ENCODE results near the gene RALGPS2.

Gene RALGPS2, protein sequence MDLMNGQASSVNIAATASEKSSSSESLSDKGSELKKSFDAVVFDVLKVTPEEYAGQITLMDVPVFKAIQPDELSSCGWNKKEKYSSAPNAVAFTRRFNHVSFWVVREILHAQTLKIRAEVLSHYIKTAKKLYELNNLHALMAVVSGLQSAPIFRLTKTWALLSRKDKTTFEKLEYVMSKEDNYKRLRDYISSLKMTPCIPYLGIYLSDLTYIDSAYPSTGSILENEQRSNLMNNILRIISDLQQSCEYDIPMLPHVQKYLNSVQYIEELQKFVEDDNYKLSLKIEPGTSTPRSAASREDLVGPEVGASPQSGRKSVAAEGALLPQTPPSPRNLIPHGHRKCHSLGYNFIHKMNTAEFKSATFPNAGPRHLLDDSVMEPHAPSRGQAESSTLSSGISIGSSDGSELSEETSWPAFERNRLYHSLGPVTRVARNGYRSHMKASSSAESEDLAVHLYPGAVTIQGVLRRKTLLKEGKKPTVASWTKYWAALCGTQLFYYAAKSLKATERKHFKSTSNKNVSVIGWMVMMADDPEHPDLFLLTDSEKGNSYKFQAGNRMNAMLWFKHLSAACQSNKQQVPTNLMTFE

GRCh38 chr1:178724728-178725465, at the start of gene RALGPS2:
Gene RALGPS2 (plus strand): TSS chr1:178725244. CDS start chr1:178776765, 51,521 bp downstream.
- TF ChIP-seq OSR1 (CRISPR knock-in tag; IDR thresholded peaks at IDR 0.05) (peak; percentile 66; the same call in 1 of the 2 replicates), TOX (CRISPR knock-in tag; IDR thresholded peaks at IDR 0.05; ENCODE audit: borderline replicate concordance) (no peak)
- peak; percentile 75 for ATAC-seq

GRCh38 chr1:178679237-178679636, 45.8 kb upstream of the RALGPS2 start:
- no peak for TF ChIP-seq TOX (CRISPR knock-in tag; IDR thresholded peaks at IDR 0.05; ENCODE audit: borderline replicate concordance)
- TF ChIP-seq ARNTL (CRISPR knock-in tag; IDR thresholded peaks at IDR 0.05; ENCODE audit: borderline replicate concordance, low read depth): no peak
- TF ChIP-seq PATZ1 (CRISPR knock-in tag; IDR thresholded peaks at IDR 0.05; ENCODE audit: borderline replicate concordance): no peak
- no peak for TF ChIP-seq ZNF565 (CRISPR knock-in tag; conservative IDR thresholded peaks at IDR 0.05; ENCODE audit: low read depth)
- TF ChIP-seq ZC3H10 (CRISPR knock-in tag; IDR thresholded peaks at IDR 0.05): no peak
- TF ChIP-seq, protein P1, sequence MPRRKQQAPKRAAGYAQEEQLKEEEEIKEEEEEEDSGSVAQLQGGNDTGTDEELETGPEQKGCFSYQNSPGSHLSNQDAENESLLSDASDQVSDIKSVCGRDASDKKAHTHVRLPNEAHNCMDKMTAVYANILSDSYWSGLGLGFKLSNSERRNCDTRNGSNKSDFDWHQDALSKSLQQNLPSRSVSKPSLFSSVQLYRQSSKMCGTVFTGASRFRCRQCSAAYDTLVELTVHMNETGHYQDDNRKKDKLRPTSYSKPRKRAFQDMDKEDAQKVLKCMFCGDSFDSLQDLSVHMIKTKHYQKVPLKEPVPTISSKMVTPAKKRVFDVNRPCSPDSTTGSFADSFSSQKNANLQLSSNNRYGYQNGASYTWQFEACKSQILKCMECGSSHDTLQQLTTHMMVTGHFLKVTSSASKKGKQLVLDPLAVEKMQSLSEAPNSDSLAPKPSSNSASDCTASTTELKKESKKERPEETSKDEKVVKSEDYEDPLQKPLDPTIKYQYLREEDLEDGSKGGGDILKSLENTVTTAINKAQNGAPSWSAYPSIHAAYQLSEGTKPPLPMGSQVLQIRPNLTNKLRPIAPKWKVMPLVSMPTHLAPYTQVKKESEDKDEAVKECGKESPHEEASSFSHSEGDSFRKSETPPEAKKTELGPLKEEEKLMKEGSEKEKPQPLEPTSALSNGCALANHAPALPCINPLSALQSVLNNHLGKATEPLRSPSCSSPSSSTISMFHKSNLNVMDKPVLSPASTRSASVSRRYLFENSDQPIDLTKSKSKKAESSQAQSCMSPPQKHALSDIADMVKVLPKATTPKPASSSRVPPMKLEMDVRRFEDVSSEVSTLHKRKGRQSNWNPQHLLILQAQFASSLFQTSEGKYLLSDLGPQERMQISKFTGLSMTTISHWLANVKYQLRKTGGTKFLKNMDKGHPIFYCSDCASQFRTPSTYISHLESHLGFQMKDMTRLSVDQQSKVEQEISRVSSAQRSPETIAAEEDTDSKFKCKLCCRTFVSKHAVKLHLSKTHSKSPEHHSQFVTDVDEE (CRISPR knock-in tag; IDR thresholded peaks at IDR 0.05): no peak
- ATAC-seq: no peak

- ATAC-seq: no peak
- TF ChIP-seq PPARA (CRISPR knock-in tag; IDR thresholded peaks at IDR 0.05; ENCODE audit: borderline replicate concordance) (no peak), ZC3H10 (CRISPR knock-in tag; IDR thresholded peaks at IDR 0.05) (no peak), TOX (CRISPR knock-in tag; IDR thresholded peaks at IDR 0.05; ENCODE audit: borderline replicate concordance) (no peak), TCF4 (CRISPR knock-in tag; IDR thresholded peaks at IDR 0.05; ENCODE audit: borderline replicate concordance) (no peak)
- TF ChIP-seq, protein P2, sequence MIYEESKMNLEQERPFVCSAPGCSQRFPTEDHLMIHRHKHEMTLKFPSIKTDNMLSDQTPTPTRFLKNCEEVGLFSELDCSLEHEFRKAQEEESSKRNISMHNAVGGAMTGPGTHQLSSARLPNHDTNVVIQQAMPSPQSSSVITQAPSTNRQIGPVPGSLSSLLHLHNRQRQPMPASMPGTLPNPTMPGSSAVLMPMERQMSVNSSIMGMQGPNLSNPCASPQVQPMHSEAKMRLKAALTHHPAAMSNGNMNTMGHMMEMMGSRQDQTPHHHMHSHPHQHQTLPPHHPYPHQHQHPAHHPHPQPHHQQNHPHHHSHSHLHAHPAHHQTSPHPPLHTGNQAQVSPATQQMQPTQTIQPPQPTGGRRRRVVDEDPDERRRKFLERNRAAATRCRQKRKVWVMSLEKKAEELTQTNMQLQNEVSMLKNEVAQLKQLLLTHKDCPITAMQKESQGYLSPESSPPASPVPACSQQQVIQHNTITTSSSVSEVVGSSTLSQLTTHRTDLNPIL (CRISPR knock-in tag; IDR thresholded peaks at IDR 0.05; ENCODE audit: low read depth): no peak
Observed at GRCh38 chr1:178682429-178682828, 42.6 kb upstream of the RALGPS2 start.

DNA sequence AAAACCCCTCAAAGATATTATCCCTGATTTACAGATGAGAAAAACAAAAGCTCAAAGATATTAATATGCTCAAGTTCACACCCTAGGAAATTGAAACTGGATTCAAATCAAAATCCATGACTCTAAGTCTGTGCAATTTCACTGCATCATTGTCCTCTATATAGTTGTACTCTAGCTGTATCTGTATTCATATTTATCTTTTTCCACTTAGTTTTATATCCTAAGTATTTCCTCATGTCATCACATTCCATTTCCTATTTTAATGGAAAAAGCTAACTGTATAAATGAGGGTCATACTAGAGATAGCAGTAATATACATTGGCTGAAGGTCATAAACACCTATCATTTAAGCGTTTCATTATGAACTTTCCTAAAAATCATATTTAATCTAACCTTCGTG, 42.2 kb upstream of the RALGPS2 start:
- ATAC-seq: no peak
- TF ChIP-seq, protein P2 (CRISPR knock-in tag; IDR thresholded peaks at IDR 0.05; ENCODE audit: low read depth): no peak
- no peak for TF ChIP-seq PPARA (CRISPR knock-in tag; IDR thresholded peaks at IDR 0.05; ENCODE audit: borderline replicate concordance)
- no peak for TF ChIP-seq ZNF70 (CRISPR knock-in tag; IDR thresholded peaks at IDR 0.05)
- no peak for TF ChIP-seq ZNF565 (CRISPR knock-in tag; conservative IDR thresholded peaks at IDR 0.05; ENCODE audit: low read depth)
- no peak for TF ChIP-seq SNAI2 (CRISPR knock-in tag; IDR thresholded peaks at IDR 0.05)
- no peak for TF ChIP-seq OSR1 (CRISPR knock-in tag; IDR thresholded peaks at IDR 0.05)
- TF ChIP-seq TCF4 (CRISPR knock-in tag; IDR thresholded peaks at IDR 0.05; ENCODE audit: borderline replicate concordance): no peak
- TF ChIP-seq PATZ1 (CRISPR knock-in tag; IDR thresholded peaks at IDR 0.05; ENCODE audit: borderline replicate concordance): no peak
- TF ChIP-seq BACH2 (CRISPR knock-in tag; IDR thresholded peaks at IDR 0.05; ENCODE audit: borderline replicate concordance): no peak
- TF ChIP-seq ZFP3 (CRISPR knock-in tag; IDR thresholded peaks at IDR 0.05): no peak
- TF ChIP-seq CSDC2 (CRISPR knock-in tag; IDR thresholded peaks at IDR 0.05): no peak
- TF ChIP-seq ZFP30 (CRISPR knock-in tag; IDR thresholded peaks at IDR 0.05): no peak
- no peak for TF ChIP-seq ISL1 (CRISPR knock-in tag; IDR thresholded peaks at IDR 0.05)
